Measurements from ENCODE around the gene TCTN3.

DNA sequence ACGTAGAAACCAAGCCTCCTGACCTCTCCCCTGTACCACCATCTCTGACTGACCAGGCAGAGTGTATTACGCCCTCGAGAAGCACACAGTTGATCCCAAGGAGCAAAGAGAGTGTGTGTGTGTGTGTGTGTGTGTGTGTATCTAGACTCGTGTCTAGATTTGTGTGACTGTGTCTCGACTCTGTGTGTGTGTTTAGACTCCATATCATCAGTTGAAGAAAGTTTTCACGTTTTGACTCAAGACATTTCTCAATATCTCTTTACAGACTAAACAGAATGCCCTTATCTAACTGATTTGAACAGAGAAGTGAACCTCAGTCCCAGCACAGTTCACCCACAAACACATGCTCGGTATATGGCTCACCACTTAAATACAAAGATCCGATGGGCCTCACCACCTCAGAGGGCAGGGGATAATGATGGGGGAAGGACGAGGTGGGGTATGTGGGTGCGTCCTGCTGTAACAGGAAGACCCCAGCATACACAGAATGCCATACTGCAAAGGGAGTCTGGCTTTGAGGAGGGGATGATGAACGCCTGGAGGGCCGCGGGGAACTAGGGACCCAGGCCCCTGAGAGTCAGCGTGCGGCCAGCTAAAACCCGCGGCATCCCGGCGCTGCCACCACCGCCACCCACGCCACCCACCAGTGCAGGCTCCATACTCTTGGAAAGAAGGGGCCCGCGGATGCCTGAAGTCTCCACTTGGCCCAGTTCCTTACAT is 38.0 kb downstream of the TCTN3 start:
- TF ChIP-seq NRF1 (IDR thresholded peaks at IDR 0.05; ENCODE audit: low read depth, low read length) (no peak), RAD21 (IDR thresholded peaks at IDR 0.05; ENCODE audit: low read length) (no peak), MXI1 (IDR thresholded peaks at IDR 0.05; ENCODE audit: low read depth, low read length) (no peak)
- TF ChIP-seq, protein P1, sequence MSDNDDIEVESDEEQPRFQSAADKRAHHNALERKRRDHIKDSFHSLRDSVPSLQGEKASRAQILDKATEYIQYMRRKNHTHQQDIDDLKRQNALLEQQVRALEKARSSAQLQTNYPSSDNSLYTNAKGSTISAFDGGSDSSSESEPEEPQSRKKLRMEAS (IDR thresholded peaks at IDR 0.05; ENCODE audit: low read depth), result 0 out of 2 replicates have a peak, but pooled peaks have one; percentile 17
- TF ChIP-seq, protein P2, sequence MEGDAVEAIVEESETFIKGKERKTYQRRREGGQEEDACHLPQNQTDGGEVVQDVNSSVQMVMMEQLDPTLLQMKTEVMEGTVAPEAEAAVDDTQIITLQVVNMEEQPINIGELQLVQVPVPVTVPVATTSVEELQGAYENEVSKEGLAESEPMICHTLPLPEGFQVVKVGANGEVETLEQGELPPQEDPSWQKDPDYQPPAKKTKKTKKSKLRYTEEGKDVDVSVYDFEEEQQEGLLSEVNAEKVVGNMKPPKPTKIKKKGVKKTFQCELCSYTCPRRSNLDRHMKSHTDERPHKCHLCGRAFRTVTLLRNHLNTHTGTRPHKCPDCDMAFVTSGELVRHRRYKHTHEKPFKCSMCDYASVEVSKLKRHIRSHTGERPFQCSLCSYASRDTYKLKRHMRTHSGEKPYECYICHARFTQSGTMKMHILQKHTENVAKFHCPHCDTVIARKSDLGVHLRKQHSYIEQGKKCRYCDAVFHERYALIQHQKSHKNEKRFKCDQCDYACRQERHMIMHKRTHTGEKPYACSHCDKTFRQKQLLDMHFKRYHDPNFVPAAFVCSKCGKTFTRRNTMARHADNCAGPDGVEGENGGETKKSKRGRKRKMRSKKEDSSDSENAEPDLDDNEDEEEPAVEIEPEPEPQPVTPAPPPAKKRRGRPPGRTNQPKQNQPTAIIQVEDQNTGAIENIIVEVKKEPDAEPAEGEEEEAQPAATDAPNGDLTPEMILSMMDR (IDR thresholded peaks at IDR 0.05), result no peak
- TF ChIP-seq, protein P3, sequence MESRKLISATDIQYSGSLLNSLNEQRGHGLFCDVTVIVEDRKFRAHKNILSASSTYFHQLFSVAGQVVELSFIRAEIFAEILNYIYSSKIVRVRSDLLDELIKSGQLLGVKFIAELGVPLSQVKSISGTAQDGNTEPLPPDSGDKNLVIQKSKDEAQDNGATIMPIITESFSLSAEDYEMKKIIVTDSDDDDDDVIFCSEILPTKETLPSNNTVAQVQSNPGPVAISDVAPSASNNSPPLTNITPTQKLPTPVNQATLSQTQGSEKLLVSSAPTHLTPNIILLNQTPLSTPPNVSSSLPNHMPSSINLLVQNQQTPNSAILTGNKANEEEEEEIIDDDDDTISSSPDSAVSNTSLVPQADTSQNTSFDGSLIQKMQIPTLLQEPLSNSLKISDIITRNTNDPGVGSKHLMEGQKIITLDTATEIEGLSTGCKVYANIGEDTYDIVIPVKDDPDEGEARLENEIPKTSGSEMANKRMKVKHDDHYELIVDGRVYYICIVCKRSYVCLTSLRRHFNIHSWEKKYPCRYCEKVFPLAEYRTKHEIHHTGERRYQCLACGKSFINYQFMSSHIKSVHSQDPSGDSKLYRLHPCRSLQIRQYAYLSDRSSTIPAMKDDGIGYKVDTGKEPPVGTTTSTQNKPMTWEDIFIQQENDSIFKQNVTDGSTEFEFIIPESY (IDR thresholded peaks at IDR 0.05; ENCODE audit: borderline replicate concordance, low read depth), result no peak
